Head of caudate nucleus (tissue), 42 donors: ENCODE data around the gene NCR1.
"Not testable (repeated sequence)": the region's sequence is repeated elsewhere in the genome, so short reads cannot be mapped to it uniquely, and the experiment has no call there.

Experiments
- DNase-seq, 42 donors: peaks; one replicate each; pipeline versions ENCODE4 v3.0.0 to v3.0.0-alpha.2; 2020 to 2021; ENCODE audit warnings: mixed read lengths in 7 of 42
- intact Hi-C: fragments of 100-400 bp; cut with DNase I; formaldehyde crosslinking; loops from one replicate; pipeline ENCODE4 v1.15.0; 2022

Gene NCR1, protein sequence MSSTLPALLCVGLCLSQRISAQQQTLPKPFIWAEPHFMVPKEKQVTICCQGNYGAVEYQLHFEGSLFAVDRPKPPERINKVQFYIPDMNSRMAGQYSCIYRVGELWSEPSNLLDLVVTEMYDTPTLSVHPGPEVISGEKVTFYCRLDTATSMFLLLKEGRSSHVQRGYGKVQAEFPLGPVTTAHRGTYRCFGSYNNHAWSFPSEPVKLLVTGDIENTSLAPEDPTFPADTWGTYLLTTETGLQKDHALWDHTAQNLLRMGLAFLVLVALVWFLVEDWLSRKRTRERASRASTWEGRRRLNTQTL

GRCh38 chr19:54905803-54906511 lies at the start of gene NCR1:
TSS of gene NCR1 (plus strand) at chr19:54906148. CDS start at chr19:54906188, 40 bp downstream.
- intact Hi-C loops: no loop called here
- DNase-seq: no peak

DNA sequence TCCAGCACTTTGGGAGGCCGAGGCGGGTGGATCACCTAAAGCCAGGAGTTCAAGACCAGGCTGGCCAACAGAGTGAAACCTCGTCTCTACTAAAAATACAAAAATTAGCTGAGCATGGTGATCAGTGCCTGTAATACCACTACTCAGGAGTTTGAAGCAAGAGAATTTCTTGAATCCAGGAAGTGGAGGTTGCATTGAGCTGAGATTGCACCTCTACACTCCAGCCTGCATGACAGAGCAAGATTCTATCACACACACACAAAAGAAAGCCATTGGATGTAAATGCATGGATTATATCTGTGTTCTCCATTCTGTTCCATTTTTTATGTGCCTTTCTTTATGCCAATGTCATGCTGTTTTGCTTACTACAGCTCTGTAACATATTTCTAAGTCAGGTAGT lies 47.5 kb upstream of the NCR1 start:
- intact Hi-C loops, DNase-seq: not testable (repeated sequence)

- intact Hi-C loops: not testable (repeated sequence)
- peak in 5 of 42 donors; percentile 3 to 41 (median 22) for DNase-seq
Measured at GRCh38 chr19:54859421-54859820, 46.5 kb upstream of the NCR1 start.

GRCh38 chr19:54863459-54863858 lies 42.5 kb upstream of the NCR1 start:
- DNase-seq, intact Hi-C loops: not testable (repeated sequence)

DNA sequence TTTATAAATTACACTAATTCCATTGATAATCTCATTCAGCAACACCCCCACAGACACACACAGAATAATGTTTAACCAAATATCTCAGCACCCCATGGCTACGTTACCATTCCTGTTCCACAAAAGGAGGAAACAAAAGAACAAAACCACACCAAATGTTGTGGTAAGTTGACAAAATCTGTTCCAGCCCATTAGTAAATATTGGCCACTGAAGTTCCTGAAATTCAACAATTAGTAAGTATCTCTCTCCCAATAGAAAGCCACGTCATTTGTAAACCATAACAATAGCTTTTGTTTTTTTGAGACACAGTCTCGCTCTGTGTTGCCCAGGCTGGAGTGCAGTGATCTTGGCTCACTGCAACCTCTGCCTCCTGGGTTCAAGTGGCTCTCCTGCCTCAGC lies 34.3 kb upstream of the NCR1 start:
- DNase-seq: no peak
- intact Hi-C loops: no loop called here

DNA sequence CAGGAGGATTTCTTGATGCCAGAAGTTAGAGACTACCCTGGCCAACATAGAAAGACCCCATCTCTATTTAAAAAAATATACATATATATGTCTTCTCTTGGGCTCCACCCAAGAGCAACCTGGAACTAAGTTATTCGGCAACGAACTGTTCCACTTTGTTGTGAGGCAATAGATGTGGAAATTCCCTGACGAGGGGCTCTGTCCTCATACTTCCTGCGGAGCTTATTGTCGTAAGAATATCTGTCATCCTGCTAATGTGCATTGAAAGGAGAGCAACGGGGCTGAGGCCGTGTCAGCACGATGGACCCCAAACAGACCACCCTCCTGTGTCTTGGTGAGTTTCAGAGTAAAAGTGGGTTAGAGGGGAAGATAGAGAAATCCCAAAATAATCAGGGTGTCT lies 32.0 kb upstream of the NCR1 start, which contains the start of gene FCAR:
FCAR (plus strand) TSS at position 246 of the 400 bp plus-strand sequence; CDS start at position 301, 55 bp downstream.
- intact Hi-C loops: no loop called here
- peak in 4 of 42 donors; percentile 13 to 29 (median 18) for DNase-seq

GRCh38 chr19:54875506-54875905 lies 30.4 kb upstream of the NCR1 start:
- peak in 1 of 42 donors; percentile 12 for DNase-seq
- intact Hi-C loops: no loop called here

GRCh38 chr19:54877471-54877870 lies 28.5 kb upstream of the NCR1 start:
- intact Hi-C loops: no loop called here
- DNase-seq: no peak

DNA sequence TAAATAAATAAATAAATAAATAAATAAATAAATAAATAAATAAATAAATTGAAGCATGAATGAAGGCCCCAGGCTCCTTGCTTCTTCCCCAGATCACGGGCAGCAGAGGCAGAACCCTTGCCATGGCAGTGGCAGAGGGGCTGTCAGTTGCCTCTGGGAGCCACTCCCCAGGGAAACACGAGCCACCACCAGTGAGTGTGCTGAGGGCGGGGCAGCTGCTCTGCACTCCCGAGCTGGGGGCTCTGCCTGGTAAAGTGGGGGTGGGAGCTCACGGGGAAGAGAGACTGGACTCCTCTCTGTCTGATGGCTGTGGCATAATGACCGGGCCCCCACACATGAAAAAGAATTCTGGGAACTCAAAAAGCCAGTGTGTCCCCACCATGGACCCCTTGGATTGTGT lies 24.1 kb upstream of the NCR1 start:
- DNase-seq: no peak
- intact Hi-C loops: no loop called here

- intact Hi-C loops: no loop called here
- DNase-seq: no peak
Measured at GRCh38 chr19:54882758-54883157, 23.2 kb upstream of the NCR1 start.

GRCh38 chr19:54883228-54883627 lies 22.7 kb upstream of the NCR1 start:
- no peak for DNase-seq
- intact Hi-C loops: no loop called here

GRCh38 chr19:54888239-54888638 lies 17.7 kb upstream of the NCR1 start:
- intact Hi-C loops: no loop called here
- DNase-seq: peak in 10 of 42 donors; percentile 5 to 46 (median 14)

DNA sequence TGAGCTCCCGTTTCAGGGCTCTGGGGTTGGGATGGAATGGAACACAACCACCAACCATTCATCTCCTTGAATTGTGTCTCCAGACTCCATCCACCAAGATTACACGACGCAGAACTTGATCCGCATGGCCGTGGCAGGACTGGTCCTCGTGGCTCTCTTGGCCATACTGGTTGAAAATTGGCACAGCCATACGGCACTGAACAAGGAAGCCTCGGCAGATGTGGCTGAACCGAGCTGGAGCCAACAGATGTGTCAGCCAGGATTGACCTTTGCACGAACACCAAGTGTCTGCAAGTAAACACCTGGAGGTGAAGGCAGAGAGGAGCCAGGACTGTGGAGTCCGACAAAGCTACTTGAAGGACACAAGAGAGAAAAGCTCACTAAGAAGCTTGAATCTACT lies 16.4 kb upstream of the NCR1 start:
- no peak for DNase-seq

GRCh38 chr19:54893406-54893805 lies 12.5 kb upstream of the NCR1 start:
- no peak for DNase-seq
- intact Hi-C loops: no loop called here

More for the DNA sequence above, 16.4 kb upstream of the NCR1 start:
- intact Hi-C loops: no loop called here

DNA sequence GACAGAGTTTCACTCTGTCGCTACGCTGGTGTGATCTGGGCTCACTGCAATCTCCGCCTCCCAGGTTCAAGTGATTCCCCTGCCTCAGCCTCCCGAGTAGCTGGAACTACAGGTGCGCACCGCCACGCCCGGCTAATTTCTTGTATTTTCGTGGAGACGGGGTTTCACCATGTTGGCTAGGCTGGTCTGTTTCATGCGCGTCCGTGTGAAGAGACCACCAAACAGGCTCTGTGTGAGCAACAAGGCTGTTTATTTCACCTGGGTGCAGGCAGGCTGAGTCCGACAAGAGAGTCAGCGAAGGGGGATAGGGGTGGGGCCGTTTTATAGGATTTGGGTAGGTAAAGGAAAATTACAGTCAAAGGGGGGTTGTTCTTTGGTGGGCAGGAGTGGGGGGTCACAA lies 11.8 kb upstream of the NCR1 start:
- intact Hi-C loops, DNase-seq: not testable (repeated sequence)

GRCh38 chr19:54896036-54896435 lies 9.9 kb upstream of the NCR1 start:
- peak in 2 of 42 donors; percentile 17 to 45 for DNase-seq
- intact Hi-C loops: no loop called here

DNA sequence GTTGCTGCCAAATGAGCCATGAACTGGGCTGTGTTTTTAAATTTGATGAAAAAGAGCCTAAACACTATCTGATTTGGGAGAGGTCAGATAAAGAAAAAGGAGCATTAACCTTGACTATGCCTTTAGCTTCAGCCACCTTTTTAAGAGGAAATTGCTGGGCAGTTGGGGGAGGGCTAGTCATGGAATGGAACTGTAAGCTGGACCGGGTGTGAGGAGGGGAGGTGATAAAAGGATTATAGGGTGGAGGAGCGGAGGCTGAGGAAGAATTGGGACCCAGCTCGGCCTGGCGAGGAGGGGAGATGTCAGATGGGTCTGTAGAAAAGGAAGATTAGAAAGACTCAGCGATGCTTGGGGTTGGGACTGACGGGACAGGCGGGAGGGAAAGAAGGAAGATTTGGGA lies 7.3 kb upstream of the NCR1 start:
- peak in 1 of 42 donors; percentile 1 for DNase-seq
- intact Hi-C loops: not testable (repeated sequence)

DNA sequence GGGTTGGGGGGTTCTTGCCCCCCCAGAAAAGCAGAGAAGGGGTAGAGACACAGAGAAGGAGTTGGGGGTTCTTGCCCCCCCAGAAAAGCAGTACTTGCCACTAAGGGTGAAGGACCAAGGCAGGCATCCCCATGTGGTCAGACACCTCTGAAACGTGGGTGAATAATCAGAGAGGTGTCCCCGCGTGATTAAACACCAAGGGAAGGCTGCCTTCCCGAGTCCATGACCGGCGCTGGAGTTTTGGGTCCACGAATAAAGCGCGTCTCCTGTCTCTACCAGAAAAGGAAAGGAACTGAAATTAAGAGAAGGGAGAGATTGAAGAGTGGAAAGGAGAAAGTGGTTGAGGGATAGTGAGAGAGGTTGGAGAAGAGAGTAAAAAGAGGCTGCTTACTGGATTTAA lies 6.3 kb upstream of the NCR1 start:
- intact Hi-C loops, DNase-seq: not testable (repeated sequence)

GRCh38 chr19:54901153-54901552 lies 4.8 kb upstream of the NCR1 start:
- DNase-seq, intact Hi-C loops: not testable (repeated sequence)

DNA sequence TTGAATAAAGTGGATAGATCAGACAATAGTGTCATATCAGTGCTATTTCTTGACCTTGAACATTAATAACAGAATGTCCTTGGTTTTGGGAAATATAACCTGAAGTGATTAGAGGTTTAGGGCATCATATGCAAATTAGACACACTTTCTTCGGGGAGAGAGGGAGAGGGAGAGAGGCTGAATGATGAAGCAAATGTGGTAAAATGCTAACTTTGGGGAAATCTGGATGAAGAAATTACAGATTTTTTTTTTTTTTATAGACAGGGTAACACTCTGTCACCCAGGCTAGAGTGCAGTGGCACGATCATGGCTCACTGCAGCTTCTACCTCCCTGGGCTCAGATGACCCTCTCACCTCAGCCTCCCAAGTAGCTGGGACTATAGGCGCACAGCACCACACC lies 3.9 kb upstream of the NCR1 start:
- intact Hi-C loops: no loop called here
- no peak for DNase-seq
